ENCODE data around the gene HES6. TPM values are rescaled to one million over a fixed set of nuclear protein-coding genes. Genes with fewer than 3 reads are reported as not detected.
A peak's percentile ranks its signal among the peaks of the same experiment; 100 is the strongest.

The HES6 gene
- total RNA-seq, 1 experiment from 2014 or later = 10.1 TPM

DNA sequence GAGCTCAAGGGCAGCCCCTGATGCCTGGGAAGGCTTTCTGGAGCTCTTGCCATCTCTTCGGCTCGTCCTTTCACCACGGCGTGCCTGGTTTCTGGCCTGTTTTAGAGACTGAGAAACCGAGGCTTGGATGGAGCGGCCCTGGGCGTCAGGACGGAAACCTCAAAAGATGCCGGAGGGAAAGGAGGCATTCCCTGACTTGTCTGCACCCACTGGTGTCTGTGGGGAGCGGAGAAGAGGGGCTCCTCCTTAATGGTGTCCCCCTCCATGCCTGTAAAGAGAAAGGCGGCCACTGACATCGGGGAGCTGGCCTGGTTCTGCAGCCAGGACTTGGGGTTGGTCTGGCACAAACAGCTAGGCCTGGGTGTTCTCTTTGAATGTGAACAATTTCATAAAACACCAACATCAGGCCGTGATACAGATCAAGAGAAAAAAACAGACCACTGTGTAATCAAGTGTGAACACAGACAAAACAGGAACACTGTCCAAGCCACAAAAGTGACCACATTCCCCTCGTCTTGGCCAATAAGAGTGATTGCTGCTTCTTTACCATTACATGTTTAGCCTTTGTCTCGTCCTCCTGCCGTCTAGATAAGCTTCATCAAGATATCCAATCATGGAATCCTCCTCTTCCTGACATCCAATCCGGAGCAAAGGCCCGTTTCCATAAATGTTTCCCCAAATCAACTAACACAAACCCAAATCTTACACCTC is 35.7 kb downstream of the HES6 start:
- no peak for DNase-seq (ENCODE audit: extremely low read depth, low read depth)

DNA sequence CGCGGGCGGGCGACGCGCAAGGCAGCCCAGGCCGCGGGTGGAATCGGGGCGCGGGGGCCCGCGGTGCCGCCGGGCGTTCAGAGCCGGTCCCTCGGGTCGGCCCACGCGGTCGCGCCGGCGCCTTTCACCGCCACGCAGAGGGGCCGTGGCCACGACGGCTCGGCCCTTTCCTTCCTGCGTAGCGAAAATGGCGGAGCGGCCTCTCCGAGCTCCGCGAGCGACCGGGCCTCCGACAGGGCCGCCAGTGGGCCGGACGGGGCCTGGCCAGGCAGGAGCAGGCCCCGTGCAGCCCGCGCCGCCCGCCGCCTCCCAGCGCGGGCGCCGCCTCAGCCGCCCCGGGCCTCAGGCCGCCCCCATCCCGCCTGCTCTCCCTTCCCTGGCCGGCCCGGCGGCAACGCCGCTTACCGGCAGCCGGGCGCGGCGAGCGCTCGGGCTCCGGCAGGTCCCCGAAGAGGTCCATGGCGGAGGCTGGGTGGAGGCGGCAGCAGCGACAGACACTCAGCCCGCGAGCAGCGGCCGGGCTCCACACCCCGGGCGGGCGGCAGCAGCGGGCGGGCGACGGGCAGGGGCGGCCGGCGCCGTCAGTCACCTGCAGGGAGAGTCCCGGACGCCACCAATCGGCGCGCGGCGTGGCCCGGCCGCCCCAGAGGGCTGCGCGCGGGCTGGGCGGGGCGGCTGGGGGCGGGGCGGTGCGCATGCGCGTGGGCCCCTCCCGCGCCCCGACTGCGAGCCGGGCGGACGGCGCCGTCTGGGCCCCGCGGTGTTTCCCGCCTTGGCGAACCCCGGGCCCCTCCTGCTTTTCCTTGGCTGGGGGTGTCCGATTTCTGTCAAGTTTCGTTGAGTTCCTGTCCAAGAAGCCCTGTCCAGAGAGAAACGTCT is 36.5 kb downstream of the HES6 start, which contains the start of gene ILKAP:
TSS of gene ILKAP (minus strand) at position 602 of the 879 bp plus-strand sequence. CDS start at position 460, 142 bp downstream.
- peak; percentile 82 for DNase-seq (ENCODE audit: extremely low read depth, low read depth)

DNA sequence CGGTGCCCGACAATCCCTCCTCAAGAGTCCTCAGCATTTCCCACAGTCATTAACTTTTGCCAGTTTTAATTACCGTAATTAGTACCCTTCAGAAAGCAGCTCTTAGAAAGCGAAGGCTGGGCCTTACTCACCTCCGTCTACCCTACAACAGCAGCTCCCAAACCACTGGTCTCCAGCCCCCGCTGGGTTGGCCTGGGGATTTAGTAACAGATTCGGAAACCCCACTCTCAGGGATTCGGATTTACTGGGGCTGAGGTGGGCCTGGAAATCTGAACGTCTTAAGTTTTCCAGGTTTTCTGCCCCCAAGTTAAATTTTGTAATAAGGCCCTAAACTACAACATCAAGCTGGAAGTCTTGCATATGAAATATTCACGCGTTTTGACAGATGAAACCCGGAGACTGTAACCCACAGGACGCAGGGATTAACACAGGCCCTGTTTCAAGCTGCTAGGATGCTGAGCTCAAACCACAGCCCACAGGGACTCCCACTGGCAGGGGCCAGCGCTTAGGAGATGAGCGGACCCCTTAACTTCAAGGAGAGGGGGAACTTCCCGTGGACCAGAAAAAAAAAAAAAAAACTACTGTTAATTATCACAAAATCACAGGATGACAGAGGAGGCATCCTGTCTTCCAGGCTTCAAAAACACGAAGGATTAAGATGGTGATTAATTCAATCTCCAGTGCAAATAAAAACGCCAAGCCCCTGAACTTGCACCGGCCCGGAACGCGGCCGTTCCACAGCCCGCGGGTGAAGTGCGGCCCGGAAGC is 37.3 kb downstream of the HES6 start:
- DNase-seq (ENCODE audit: extremely low read depth, low read depth) = peak; percentile 7

DNA sequence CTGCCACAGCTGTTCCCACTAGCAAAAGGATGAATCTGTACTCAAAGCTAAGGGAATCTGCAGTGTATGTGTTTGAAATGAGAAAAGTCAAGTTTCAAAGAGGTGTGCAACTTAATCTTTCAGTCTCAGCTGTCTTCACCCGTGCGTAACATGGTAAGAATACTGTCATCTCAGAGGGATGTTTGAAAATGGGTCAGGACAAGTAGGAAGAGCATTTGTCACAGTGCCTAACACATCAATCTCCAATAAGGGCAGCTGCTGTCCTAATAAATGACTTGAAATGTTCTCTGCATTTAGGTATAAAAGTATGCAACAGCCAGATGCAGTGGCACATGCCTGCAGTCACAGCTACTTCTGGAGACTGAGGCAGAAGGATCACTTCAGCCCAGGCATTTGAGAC is 49.4 kb downstream of the HES6 start:
- no peak for DNase-seq (ENCODE audit: extremely low read depth, low read depth)

Other genes starting within 250 kb of the HES6 start
- gene SCLY, start 179.0 kb downstream of the HES6 start, total RNA-seq (2014; rRNA removed; shearing (Covaris generic)) = 36.0 and 40.1 TPM in 2 replicates
- 0.20 and 0.35 TPM in 2 replicates for gene ESPNL, start 139.7 kb downstream of the HES6 start, total RNA-seq (2014; rRNA removed; shearing (Covaris generic))
- 0.05 TPM in 1 of 2 replicates, not detected in the other for gene KLHL30, start 101.4 kb downstream of the HES6 start, total RNA-seq (2014; rRNA removed; shearing (Covaris generic))
- 7.7 and 10.0 TPM in 2 replicates for gene ERFE, start 81.1 kb downstream of the HES6 start, total RNA-seq (2014; rRNA removed; shearing (Covaris generic))
- gene ILKAP, start 36.3 kb downstream of the HES6 start, total RNA-seq (2014; rRNA removed; shearing (Covaris generic)) = 24.2 and 25.3 TPM in 2 replicates
- 4.2 and 4.5 TPM in 2 replicates for gene PER2, start 48.6 kb upstream of the HES6 start, total RNA-seq (2014; rRNA removed; shearing (Covaris generic))
- gene TRAF3IP1, start 80.5 kb upstream of the HES6 start, total RNA-seq (2014; rRNA removed; shearing (Covaris generic)) = 8.5 and 8.9 TPM in 2 replicates
- gene ASB1, start 186.9 kb upstream of the HES6 start, total RNA-seq (2014; rRNA removed; shearing (Covaris generic)) = 36.7 and 40.4 TPM in 2 replicates

Data from NCI-H460 (cell line).